HG02623 (cell line): ENCODE measurements around the gene ENPP4.
"Not testable (repeated sequence)": the region's sequence is repeated elsewhere in the genome, so short reads cannot be mapped to it uniquely, and the experiment has no call there.

Experiments used
- ATAC-seq: cut with Tn5 transposase; IDR thresholded peaks from one replicate; pipeline ENCODE4 v1.9.1; 2021; ENCODE audit warnings: moderate library complexity; ENCODE audit not compliant: unreplicated experiment

Gene ENPP4

DNA sequence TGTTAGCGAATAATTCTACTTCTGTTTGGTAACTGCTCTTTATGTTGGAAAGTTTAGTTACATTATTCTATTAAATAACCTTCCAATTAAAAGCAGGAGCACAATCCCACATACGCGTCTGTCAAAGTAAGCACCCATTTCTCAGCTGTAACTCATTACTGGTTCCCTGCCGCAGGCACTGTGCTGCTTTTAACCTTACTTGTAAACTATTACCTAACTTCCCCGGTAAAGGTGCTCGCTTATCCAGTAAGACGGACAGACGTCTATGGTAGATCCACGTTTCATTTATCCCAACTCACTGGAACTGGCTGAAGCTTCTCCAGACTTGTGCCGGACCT is 529 bp upstream of the ENPP4 start:
- peak; percentile 2 for ATAC-seq

DNA sequence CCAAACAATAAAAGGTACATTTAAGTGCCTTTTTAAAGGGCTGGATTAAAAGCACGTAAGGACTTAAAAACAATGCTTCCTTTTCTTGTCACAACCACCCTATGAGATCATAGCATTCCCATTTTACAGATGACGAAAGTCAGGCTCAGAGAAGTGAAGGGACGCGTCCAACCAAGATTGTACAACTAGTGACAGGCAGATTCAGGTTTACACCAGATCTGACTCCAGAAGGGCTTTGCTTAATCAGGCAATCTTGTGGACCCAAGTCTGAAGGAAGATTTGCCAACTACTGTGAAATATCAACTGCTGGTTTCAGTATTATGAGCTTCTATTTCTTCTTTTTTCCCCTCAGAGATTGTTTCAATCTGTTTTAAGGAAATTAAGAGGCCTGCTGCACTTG is 877 bp downstream of the ENPP4 start:
- ATAC-seq = no peak

DNA sequence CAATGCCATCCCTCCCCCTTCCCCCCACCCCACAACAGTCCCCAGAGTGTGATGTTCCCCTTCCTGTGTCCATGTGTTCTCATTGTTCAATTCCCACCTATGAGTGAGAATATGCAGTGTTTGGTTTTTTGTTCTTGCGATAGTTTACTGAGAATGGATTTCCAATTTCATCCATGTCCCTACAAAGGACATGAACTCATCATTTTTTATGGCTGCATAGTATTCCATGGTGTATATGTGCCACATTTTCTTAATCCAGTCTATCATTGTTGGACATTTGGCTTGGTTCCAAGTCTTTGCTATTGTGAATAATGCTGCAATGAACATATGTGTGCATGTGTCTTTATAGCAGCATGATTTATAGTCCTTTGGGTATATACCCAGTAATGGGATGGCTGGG is 1.5 kb downstream of the ENPP4 start:
- not testable (repeated sequence) for ATAC-seq

DNA sequence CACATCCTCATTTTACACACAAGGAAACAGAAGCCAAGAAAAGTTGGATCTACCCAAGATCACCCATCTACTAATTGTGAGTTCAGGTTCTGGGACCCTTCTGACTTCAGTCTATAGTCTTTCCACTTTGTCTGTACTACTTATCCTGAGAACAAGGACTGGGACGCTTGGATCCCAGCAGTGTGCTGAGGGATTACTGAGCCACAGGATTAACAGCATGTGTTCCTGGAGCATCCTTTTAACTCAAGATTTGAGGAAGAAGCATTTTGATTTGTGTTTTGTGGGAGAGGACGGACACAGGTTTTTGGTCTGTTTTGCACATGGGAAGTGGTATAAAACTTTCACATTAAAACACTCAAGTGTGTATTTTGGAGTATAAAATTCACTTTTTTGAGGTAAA is 4.4 kb downstream of the ENPP4 start:
- no peak for ATAC-seq

DNA sequence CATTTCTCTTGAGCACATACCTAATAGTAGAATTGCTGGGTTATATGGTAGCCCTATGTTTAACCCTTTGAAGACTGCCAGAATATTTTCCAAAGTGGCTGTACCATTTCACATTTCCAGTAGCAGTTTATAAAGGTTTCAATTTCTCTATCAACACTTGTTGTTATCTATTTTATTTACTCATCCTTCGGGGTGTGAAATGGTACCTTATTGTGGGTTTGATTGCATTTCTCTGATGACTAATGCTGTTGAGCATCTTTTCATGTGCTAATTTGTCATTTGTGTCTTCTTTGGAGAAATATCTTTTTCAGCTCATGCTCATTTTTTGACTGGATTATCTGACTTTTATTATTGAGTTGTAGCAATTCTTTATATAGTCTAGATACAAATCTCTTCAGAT is 5.4 kb downstream of the ENPP4 start:
- no peak for ATAC-seq

DNA sequence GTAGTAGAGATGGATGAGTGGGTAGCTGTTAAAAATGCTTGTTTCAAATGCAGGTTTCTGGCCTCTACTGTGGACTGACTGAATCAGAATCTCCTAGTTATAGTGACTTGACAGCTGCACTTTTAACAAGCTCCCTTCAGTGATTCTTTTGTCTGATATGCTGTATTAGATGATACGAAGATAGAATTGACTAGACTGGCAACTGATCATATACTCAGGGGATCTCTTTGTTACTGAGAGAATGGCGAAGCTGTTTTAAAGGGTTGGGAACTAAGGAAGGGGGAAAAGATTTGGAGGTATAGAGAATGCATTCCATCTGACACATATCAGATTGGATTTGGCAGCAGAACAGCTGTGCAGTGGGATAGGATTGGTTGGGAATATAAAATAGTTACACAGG is 7.0 kb downstream of the ENPP4 start:
- no peak for ATAC-seq

DNA sequence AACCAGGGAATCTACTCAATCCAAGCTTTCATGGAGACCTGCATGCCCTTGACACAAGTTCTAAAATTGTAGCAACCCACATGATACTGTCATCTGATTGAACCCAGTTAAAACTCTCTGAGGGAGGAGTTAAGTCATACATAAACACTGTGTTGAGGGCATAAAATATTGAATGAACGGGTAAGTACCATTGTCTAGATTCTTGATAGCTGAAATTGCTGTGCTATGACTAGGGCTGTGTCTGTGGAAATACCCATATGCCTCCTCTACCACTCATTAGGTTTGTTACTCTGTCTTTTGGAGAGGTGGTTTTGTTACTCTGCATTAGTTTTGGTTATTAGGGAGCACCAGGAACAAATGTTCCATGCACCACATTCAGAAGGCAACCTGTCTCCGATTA is 7.6 kb downstream of the ENPP4 start:
- ATAC-seq = no peak

DNA sequence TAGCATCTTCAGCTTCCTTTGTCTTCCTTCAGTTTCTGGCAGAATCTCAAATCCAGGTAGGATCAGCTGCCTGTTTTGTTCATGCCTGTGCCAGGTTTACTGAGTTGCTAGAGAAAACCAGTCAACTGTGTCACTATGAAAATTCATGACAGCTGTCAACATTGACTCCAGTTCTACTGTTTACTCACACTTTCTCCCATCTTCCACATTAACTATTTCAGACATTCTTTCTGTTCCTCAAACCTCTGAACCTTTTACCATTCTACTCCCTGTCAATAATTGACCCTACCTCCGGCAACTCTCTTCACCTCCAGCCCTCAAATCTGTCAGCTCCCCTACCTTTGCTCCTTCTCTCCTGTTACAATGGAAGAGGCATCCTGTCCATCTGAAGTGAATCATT is 8.5 kb downstream of the ENPP4 start:
- ATAC-seq = peak; percentile 73

DNA sequence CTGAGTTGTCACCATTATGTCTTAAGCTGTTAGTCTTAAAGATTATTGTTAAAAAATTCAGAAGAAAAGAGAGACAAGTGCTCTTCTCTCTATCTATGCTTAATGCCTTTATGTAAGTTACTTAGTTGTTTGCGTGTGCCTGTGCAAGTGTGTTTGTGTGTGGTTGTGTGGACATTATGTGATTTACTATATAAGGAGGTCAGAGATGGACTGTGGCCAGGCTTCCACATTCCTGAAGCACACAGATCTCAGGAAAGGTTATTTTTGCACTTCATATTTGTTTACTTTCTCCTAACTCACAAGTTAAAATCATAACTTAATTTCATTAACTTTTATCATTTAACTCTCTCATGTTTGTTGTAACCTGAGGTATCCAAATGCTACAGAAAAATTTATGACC is 14.5 kb downstream of the ENPP4 start:
- ATAC-seq = no peak

DNA sequence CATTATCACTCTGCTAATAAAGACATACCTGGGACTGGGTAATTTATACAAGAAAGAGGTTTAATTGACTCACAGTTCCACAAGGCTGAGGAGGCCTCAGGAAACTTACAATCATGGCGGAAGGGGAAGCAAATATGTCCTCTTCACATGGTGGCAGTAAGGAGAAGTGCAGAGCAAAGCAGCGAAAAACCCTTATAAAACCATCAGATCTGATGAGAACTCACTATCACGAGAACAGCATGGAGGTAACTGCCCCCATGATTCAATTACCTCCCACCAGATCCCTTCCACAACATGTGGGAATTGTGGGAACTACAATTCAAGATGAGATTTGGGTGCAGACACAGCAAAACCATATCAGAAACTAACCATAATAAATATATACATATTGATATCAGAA is 19.3 kb downstream of the ENPP4 start:
- ATAC-seq = not testable (repeated sequence)

DNA sequence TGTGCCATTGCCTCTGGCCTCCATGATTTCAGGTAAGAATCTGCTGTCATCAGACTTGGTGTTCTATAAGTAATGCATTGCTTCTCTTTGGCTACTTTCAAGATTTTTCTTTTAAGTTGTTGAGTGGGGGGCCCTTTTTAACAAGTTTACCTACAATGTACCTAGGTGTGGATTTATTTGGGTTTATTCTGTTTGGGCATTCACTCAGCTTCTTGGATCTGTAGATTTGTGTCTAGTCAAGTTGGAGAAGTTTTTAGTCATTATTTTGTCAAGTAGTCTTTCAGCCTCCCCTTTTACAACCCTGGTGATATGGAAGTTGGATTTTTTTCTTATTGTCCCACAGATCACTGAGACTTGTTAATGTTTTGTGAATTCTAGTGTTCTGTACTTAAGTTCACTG is 26.9 kb downstream of the ENPP4 start:
- no peak for ATAC-seq

DNA sequence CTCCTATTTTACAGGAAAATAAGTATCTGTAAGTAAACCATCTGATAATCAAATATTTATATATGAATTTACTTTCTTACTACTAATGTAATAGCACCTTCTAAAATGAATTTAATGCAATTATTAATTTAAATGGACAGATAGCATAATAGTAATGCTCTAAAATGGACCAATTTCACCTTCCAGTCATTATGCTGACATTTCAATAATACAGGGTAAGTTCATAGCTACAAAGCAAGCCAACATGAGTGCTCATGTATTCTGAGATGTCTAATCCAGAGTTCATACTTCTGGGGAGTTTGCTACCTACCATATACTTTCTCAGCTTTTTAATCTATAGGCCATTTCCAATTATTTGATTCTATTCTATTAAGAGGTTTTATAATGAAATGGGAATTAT is 29.4 kb downstream of the ENPP4 start:
- no peak for ATAC-seq

DNA sequence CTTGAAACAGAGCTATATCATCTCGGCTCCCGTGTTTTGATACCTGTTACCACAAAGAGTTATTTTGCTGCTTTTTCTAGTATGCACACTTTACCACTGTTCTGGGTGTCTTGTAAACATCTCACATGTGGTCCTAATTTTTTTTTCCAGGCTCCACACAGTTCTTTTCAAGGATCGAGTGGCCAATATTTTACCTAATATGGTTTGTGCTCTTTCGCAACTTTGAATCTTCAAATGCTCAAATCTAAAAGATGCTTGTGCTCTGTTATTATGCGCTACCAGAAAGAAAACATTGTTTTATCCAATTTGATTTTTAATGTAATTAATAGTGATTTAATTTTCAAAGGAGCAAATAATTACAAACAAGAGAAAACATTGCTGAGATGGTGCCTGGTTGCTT is 30.3 kb downstream of the ENPP4 start:
- no peak for ATAC-seq

DNA sequence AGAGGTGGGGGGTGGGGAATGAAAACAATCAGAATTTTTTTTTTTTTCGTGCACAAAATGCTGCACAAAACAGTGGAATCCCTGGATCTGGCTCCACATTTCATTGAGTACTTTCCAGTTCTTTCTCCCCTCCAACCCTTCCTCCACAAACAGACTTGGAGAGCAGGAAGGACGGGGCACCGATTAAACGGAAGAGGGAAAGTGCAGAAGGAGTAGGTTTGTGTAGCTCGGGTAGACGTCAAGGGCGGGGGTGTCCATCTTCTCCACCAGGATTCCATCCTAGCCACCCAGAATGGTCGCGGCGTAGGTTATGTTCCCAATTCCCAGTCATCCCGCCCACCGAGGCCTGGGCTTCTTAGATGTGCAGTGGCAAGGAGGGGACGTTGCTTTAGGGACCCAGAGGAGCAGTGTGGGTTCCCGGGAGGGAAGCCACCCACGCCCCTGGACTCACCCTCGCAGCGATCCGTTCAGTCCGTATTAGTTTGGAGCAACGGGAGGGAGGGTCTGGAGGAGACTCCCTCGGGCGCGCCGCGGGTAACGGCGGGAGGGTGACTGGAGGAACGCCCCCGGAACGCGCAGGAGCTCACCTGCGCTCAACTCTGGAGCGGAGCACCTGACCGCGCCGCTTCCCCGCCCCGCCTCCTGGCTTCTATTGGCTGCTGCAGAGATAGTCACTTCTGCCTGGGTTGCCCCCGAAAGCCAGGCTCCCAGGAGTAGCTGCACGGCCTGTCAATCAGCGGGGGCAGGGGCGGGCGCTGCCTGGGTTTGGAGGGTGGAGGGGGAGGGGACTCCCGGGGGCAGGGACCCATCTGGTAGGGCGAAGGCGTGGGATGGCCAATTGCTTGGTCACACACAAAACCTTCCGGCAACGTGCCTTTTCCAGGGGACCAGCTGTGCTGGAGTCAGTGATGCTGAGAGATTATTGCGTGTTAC is 40.8 kb downstream of the ENPP4 start, which contains the start of gene ENPP5:
TSS of gene ENPP5 (minus strand) at position 624 of the 933 bp plus-strand sequence. CDS start 2,718 bp downstream, outside the sequence.
- peak; percentile 86 for ATAC-seq

DNA sequence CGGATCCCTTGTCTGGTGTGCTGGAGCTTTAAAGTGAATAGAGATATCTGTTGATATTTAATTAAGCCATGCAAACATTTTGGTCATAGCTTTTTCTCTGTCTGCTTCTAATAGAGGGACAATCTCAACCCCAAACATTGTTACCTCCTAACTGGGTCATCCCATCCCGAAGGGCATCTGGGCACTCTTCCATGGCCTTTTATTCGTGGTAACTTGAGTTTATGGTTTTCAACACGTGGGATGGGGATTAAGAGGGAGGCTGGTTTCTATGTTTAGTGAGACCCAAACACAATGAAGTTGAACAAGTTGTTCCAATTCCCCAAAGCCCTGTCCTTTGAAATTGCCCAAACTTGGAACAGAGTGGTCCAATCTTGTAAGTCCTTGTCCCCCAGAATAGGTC is 42.4 kb downstream of the ENPP4 start:
- no peak for ATAC-seq

DNA sequence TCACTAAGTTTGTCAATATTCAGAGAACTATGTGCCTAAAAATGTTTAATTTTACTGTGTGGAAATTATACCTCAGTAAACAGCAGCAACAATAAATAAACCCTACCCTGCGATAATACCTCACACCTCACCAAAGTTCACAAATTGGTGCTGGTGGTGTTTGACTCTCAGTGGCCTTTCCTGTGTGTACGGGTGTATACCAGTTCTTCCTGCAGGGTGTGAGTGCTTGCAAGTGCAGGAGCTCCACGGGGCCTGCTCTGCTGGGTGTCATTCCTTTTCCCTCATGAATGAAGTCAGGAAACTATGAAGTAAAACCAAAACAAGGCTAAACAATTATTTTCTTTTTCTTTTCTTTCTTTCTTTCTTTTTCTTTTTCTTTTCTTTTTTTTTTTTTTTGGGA is 45.1 kb downstream of the ENPP4 start:
- ATAC-seq = no peak

DNA sequence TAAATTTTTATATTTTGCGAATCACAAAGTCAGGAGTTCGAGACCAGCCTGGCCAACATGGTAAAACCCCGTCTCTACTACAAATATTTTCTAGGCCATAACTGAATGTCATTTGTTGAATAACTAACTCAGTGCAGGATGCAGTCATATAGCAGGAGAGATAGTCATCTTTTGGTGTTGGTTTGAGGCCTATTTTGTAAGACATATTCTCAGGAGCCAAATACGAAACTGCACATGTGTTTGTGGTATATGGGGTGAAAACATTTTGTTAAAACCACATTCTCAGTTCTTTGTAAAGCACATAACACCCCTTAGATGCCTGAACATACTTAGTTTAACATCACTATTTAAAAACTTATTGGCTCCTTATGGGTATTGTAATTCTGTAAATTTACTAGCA is 45.7 kb downstream of the ENPP4 start:
- peak; percentile 69 for ATAC-seq

DNA sequence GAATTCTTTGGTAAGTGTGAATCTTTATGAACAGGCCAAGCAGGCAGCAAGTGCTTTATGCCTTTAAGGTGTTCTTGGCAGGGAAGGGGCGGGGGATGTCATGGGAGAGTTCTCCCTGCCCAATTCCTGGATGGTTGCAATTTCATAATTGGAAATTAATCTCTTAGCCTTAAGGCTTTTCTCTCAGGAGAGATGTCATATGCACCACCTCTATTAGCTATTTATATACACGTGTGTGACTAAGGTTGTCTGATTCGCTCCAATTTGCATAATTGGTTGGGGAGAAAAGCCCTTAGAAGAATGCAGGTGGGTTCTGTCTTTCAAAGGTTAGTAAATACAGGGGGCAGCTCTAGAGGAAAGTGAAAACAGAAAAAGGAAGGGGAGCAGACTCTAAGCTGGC is 46.2 kb downstream of the ENPP4 start:
- ATAC-seq = peak; percentile 59

DNA sequence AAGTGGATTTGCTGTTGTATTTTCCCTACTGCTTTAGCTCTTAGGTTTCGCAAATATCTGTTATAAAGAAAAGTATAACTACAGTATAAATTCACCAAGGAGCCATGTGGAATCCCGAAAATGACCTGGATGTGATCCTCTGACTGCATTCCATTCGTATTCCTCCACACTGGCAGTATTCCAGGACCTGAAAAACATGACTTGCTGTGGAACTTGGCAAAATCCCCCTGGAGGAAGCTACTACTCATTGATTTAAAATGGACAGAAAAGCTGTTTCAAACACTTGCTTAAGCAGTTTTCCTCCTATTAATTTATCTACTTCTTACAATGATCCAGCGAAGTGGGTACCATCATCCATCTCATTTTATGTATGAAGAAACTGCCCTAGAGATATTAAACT is 54.3 kb downstream of the ENPP4 start:
- no peak for ATAC-seq

DNA sequence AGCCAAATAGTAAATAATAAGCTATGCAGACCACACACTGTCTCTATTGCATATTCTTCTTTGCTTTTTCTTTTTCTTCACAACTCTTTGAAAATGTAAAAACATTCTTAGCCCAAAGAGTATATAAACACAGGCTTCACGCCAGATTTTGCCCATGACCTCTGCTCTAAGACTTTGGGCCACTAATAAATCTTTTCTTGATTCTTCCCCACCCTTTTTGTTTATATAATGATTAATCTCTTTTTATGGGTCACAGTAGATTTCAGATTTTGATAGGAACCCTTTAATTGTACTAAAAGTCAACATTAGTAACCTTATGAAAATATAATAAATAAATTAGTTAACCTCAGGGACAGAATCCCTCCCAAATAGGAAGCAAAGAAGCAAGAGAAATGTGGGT is 56.8 kb downstream of the ENPP4 start:
- ATAC-seq = no peak

DNA sequence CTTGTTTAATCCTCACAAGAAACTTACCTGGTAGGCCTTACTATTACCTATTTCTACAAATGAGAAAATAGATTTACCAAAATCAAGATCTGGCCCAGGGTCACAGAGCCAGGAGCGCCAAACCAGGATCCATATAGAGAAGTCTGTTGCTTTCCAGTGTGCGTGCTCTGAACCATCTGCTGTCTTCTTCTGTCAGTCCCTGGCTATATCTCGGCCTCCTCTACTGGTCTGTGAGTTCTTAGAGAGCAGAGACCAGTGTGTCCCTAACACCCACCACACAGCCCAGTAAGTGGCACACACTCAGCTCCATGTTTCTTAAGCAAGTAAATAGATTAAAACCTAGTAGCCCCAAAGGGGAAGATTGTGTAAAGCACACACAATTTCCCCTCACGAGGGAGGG is 59.9 kb downstream of the ENPP4 start:
- ATAC-seq = no peak

DNA sequence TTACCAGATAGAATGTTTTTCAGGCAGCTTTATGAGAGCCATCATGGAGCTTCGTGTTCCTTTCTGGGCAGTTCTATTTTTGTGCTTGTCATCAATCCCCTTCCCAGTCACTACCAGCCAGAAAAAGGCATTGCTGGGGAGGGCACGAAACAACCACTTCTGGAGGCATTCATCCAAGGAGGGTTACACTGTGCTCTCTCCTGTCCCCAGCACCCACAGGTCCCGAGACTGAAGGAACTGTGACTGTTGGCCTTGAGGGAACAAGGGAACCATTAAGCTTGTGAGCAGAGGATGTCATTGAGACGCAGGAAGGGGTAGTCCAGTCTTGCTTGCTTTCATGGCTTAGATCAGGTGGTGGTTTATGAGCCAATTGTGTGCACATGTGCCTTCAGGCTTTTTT is 61.1 kb downstream of the ENPP4 start:
- ATAC-seq = no peak

DNA sequence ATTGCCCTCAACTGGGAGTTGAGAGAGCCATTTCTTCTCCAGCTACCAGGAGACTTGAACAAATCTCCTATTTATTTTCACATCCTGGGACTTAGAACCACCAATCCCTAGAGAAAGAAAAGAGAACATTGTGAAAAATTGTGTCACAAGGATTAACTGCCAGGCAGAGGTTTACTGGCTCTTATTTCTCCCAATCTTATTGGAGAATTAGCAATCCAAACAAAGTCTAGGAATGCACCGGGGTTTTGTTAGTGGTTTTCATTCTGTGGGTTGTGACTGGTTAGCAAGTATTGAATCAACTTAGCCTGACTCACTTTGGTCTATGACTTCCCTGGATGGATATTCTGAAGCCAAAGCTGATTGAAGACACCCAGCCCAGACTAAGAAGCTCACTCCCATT is 62.2 kb downstream of the ENPP4 start:
- ATAC-seq = no peak
